K562 (cell line): ENCODE measurements around the gene EML3. TPM values are rescaled to one million over a fixed set of nuclear protein-coding genes. Genes with fewer than 3 reads are reported as not detected.

Experiments used
- BRD9 ChIP-seq: fragments of 450-650 bp; IDR thresholded peaks from 2 replicates; pipeline ENCODE4 v1.6.1; 2018; ENCODE audit warnings: low read depth; ENCODE audit not compliant: partially characterized antibody
- CREM ChIP-seq: IDR thresholded peaks from 2 replicates; pipeline ENCODE4 v1.6.1; 2014; ENCODE audit warnings: antibody characterized with exemption, low read depth
- ELF2 ChIP-seq: fragments of 250-450 bp; sonication (Bioruptor Pico); IDR thresholded peaks from 2 replicates; pipeline ENCODE4 v1.5.0; 2021; ENCODE audit warnings: mild to moderate bottlenecking
- ETV5 ChIP-seq: sonication (generic); formaldehyde crosslinking; IDR thresholded peaks from 2 replicates; pipeline ENCODE4 v1.4.0; 2020; ENCODE audit warnings: low read depth, mild to moderate bottlenecking, missing genetic modification reagents
- FOXJ3 ChIP-seq: sonication (generic); formaldehyde crosslinking; IDR thresholded peaks from 2 replicates; pipeline ENCODE4 v1.4.0; 2020; ENCODE audit warnings: mild to moderate bottlenecking, missing genetic modification reagents
- GTF2A2 ChIP-seq: IDR thresholded peaks from 2 replicates; pipeline ENCODE4 v1.6.1; 2016; ENCODE audit warnings: mild to moderate bottlenecking, missing genetic modification characterization, missing compliant biosample characterization
- GTF2E2 ChIP-seq: fragments of 200-800 bp; sonication (Bioruptor generic); IDR thresholded peaks from 2 replicates; pipeline ENCODE4 v1.6.1; 2016; ENCODE audit warnings: missing genetic modification characterization, missing compliant biosample characterization
- HDAC1 ChIP-seq, 2 experiments: fragments of 450-650 bp; IDR thresholded peaks; 2 replicates each; pipeline ENCODE4 v1.6.1; 2016 to 2017; ENCODE audit warnings: inconsistent platforms in 1 of 2, mild to moderate bottlenecking in 1 of 2, moderate library complexity in 1 of 2
- MITF ChIP-seq: IDR thresholded peaks from 2 replicates; pipeline ENCODE4 v1.6.1; 2014; ENCODE audit warnings: antibody characterized with exemption
- MTA3 ChIP-seq: fragments of 450-650 bp; formaldehyde crosslinking; IDR thresholded peaks from 2 replicates; pipeline ENCODE4 v1.6.1; 2017; ENCODE audit warnings: mild to moderate bottlenecking, borderline replicate concordance
- PHTF2 ChIP-seq: fragments of 250-450 bp; sonication (Bioruptor Pico); IDR thresholded peaks from 2 replicates; pipeline ENCODE4 v1.5.0; 2021; ENCODE audit warnings: mild to moderate bottlenecking
- PML ChIP-seq: IDR thresholded peaks from 2 replicates; pipeline ENCODE4 v1.6.1; 2012; ENCODE audit warnings: low read length, inconsistent platforms
- RB1 ChIP-seq: fragments of 450-650 bp; IDR thresholded peaks from 2 replicates; pipeline ENCODE4 v1.6.1; 2017; ENCODE audit warnings: low read depth, mild to moderate bottlenecking
- RFX1 ChIP-seq: fragments of 450-650 bp; IDR thresholded peaks from 2 replicates; pipeline ENCODE4 v1.6.1; 2016; ENCODE audit warnings: mild to moderate bottlenecking, moderate library complexity
- RNF219 ChIP-seq: fragments of 250-450 bp; sonication (Bioruptor Pico); IDR thresholded peaks from 2 replicates; pipeline ENCODE4 v1.5.0; 2022; ENCODE audit warnings: mild to moderate bottlenecking
- SMARCE1 ChIP-seq: fragments of 450-650 bp; IDR thresholded peaks from 2 replicates; pipeline ENCODE4 v1.7.1; 2016; ENCODE audit warnings: mild to moderate bottlenecking
- SRF ChIP-seq, 2 experiments: fragments of 250-450, 450-650 bp in 1 of 2; sonication (Bioruptor Pico) in 1 of 2; sonication (generic) in 1 of 2; formaldehyde crosslinking; IDR thresholded peaks; 2 replicates each; pipeline versions ENCODE4 v1.5.0 to v1.5.1; 2020 to 2022; ENCODE audit warnings: mild to moderate bottlenecking in 1 of 2, missing genetic modification reagents in 1 of 2
- TEAD1 ChIP-seq, 2 experiments: fragments of 450-650 bp in 1 of 2; sonication (generic) in 1 of 2; formaldehyde crosslinking; IDR thresholded peaks; 2 replicates each; pipeline versions ENCODE4 v1.4.0 to v1.8.0; 2020 to 2022; ENCODE audit warnings: mild to moderate bottlenecking in 2 of 2, missing genetic modification reagents in 1 of 2
- UBTF ChIP-seq, 2 experiments: IDR thresholded peaks; 2 replicates each; pipeline ENCODE4 v1.6.1; 2012; ENCODE audit warnings: improper control_type of control experiment in 2 of 2, low read depth in 2 of 2, low read length in 2 of 2, borderline replicate concordance in 1 of 2
- ZNF143 ChIP-seq: sonication (generic); formaldehyde crosslinking; IDR thresholded peaks from 2 replicates; pipeline ENCODE4 v1.9.0; 2022; ENCODE audit warnings: mild to moderate bottlenecking, missing genetic modification reagents
- ZNF511 ChIP-seq: sonication (generic); formaldehyde crosslinking; IDR thresholded peaks from 2 replicates; pipeline ENCODE4 v1.8.0; 2022; ENCODE audit warnings: mild to moderate bottlenecking, missing genetic modification reagents
- ZNF583 ChIP-seq: fragments of 250-450 bp; sonication (Bioruptor Pico); IDR thresholded peaks from 2 replicates; pipeline ENCODE4 v1.4.0; 2020
- polyA plus RNA-seq, 8 experiments: library from polyadenylated mRNA; depleted of rRNA in 4 of 8; stranded (reverse) in 5 of 8; unstranded in 3 of 8; fragments of >200 nt; fragmentation: Nextera tagmentation in 2 of 8; fragmentation: Illumina TruSeq in 1 of 8; extraction: Ambion mirVana in 2 of 8; extraction: Trizol in 1 of 8; gene quantifications; 2 replicates each; pipeline versions ENCODE4 v1.2.1 to v1.2.3, GENCODE V29; 2011 to 2014; ENCODE audit warnings: inconsistent platforms in 1 of 8, missing spikeins in 1 of 8
- total RNA-seq, 7 experiments: library from RNA; depleted of rRNA in 6 of 7; stranded (reverse); fragments of >200 nt in 6 of 7; fragmentation: Illumina TruSeq in 2 of 7; extraction: Trizol in 2 of 7; gene quantifications; 2 replicates each; pipeline versions ENCODE4 v1.2.1 to v1.2.3, GENCODE V29; 2011 to 2021; ENCODE audit warnings: low replicate concordance in 1 of 7

The EML3 gene
- total and polyA plus RNA-seq, 9 of the 15 experiments (the other 6 are each of a cell fraction or from before 2014, with no cell fraction given), result 0.32 to 90.5 (median 26.4) TPM

GRCh38 chr11:62573592-62574362, 38.8 kb downstream of the EML3 start, which contains the start of gene EEF1G (continued):
- peak; percentile 80 for TF ChIP-seq PML
- TF ChIP-seq RB1, result 0 out of 2 replicates have a peak, but pooled peaks have one; percentile 32
- 0 out of 4 replicates have a peak, but pooled peaks of 1 of the 2 experiments have one; percentile 12 for TF ChIP-seq TEAD1 (CRISPR knock-in tag; IDR thresholded peaks at IDR 0.05)
- peak; percentile 54; the same call in 1 of the 2 replicates for TF ChIP-seq GTF2A2 (tag)
- TF ChIP-seq SRF (CRISPR knock-in tag; IDR thresholded peaks at IDR 0.05), result peak in 1 of 2 experiments; percentile 59; a peak in 2 of 4 replicates
- peak; percentile 96 for TF ChIP-seq BRD9
- TF ChIP-seq ZNF511 (CRISPR knock-in tag), result 0 out of 2 replicates have a peak, but pooled peaks have one; percentile 66
- 0 out of 4 replicates have a peak, but pooled peaks of 1 of the 2 experiments have one; percentile 33 for TF ChIP-seq UBTF (IDR thresholded peaks at IDR 0.05; ENCODE audit: borderline replicate concordance in 1 of 2, low read depth in 2 of 2, low read length in 2 of 2)
- TF ChIP-seq RFX1, result peak; percentile 77
- peak; percentile 56 for TF ChIP-seq SMARCE1
- no peak for TF ChIP-seq MITF
- 0 out of 2 replicates have a peak, but pooled peaks have one; percentile 61 for TF ChIP-seq PHTF2 (CRISPR knock-in tag)
- peak; percentile 63 for TF ChIP-seq MTA3
- 0 out of 2 replicates have a peak, but pooled peaks have one; percentile 31 for TF ChIP-seq RNF219 (CRISPR knock-in tag)
- 0 out of 2 replicates have a peak, but pooled peaks have one; percentile 67 for TF ChIP-seq ELF2 (CRISPR knock-in tag)
- peak; percentile 62; the same call in 1 of the 2 replicates for TF ChIP-seq ETV5
- TF ChIP-seq HDAC1 (IDR thresholded peaks at IDR 0.05), result peak; percentile 34 to 39; a peak in 3 of 4 replicates
- TF ChIP-seq CREM, result peak; percentile 9; the same call in 1 of the 2 replicates
- no peak for TF ChIP-seq FOXJ3
- 0 out of 2 replicates have a peak, but pooled peaks have one; percentile 57 for TF ChIP-seq ZNF583 (CRISPR knock-in tag)
- TF ChIP-seq ZNF143 (CRISPR knock-in tag), result no peak
- peak; percentile 83 for TF ChIP-seq GTF2E2 (tag)
